CD8-positive, alpha-beta memory T cell (primary cell): ENCODE measurements around the gene HNRNPH1. TPM values are rescaled to one million over a fixed set of nuclear protein-coding genes. Genes with fewer than 3 reads are reported as not detected.

Experiments used
- CTCF ChIA-PET: fragments of 350-600 bp; sonication (Branson Sonifier 250); formaldehyde crosslinking; loops from one replicate; lab custom pipeline; 2021; ENCODE audit warnings: antibody characterized with exemption; lab: Charles Lee
- POLR2A ChIA-PET: fragments of 350-600 bp; sonication (Branson Sonifier 250); formaldehyde crosslinking; loops from one replicate; lab custom pipeline; 2021; ENCODE audit warnings: antibody characterized with exemption; lab: Charles Lee
- DNase-seq, 5 donors: peaks; one replicate each; pipeline versions ENCODE4 v3.0.0 to v3.0.0-alpha.2; 2020 to 2022; ENCODE audit warnings: mixed read lengths in 1 of 5
- H3K27ac ChIP-seq: one replicate; pipeline ENCODE4 v1.7.0; 2013; ENCODE audit warnings: low read depth, mild to moderate bottlenecking, low read length, moderate library complexity
- H3K27me3 ChIP-seq: 2 replicates; pipeline ENCODE4 v1.7.0; 2013; ENCODE audit warnings: low read length, mild to moderate bottlenecking; ENCODE audit not compliant: insufficient read depth, poor library complexity, severe bottlenecking
- H3K36me3 ChIP-seq: 2 replicates; pipeline ENCODE4 v1.7.0; 2013; ENCODE audit warnings: mild to moderate bottlenecking, low read length, moderate library complexity; ENCODE audit not compliant: insufficient read depth
- H3K4me1 ChIP-seq: 2 replicates; pipeline ENCODE4 v1.7.0; 2013; ENCODE audit warnings: mild to moderate bottlenecking, low read length, moderate library complexity; ENCODE audit not compliant: insufficient read depth
- H3K4me3 ChIP-seq: 2 replicates; pipeline ENCODE4 v1.7.0; 2013; ENCODE audit warnings: mild to moderate bottlenecking, low read length
- H3K9me3 ChIP-seq: 2 replicates; pipeline ENCODE4 v1.7.0; 2013; ENCODE audit warnings: mild to moderate bottlenecking, low read length
- H3K27ac Mint-ChIP-seq, 8 donors: one replicate each; pipeline ENCODE4 v1.8.0; 2020 to 2021; ENCODE audit warnings: mixed read lengths in 8 of 8, mild to moderate bottlenecking in 6 of 8, inconsistent platforms in 3 of 8, moderate library complexity in 3 of 8
- H3K27me3 Mint-ChIP-seq, 2 donors: one replicate each; pipeline ENCODE4 v1.8.0; 2020 to 2021; ENCODE audit warnings: mixed read lengths in 2 of 2, mild to moderate bottlenecking in 1 of 2, moderate library complexity in 1 of 2
- H3K36me3 Mint-ChIP-seq, 3 donors: one replicate each; pipeline ENCODE4 v1.8.0; 2020 to 2021; ENCODE audit warnings: mixed read lengths in 3 of 3, inconsistent platforms in 1 of 3, mild to moderate bottlenecking in 1 of 3
- H3K4me1 Mint-ChIP-seq, 3 donors: one replicate each; pipeline ENCODE4 v1.8.0; 2020 to 2021; ENCODE audit warnings: mixed read lengths in 3 of 3, inconsistent platforms in 1 of 3, mild to moderate bottlenecking in 1 of 3
- H3K4me3 Mint-ChIP-seq, 7 donors: one replicate each; pipeline ENCODE4 v1.8.0; 2020 to 2021; ENCODE audit warnings: mixed read lengths in 7 of 7, mild to moderate bottlenecking in 6 of 7, moderate library complexity in 4 of 7, inconsistent platforms in 2 of 7
- H3K9me3 Mint-ChIP-seq, 5 donors: one replicate each; pipeline ENCODE4 v1.8.0; 2020 to 2022; ENCODE audit warnings: mixed read lengths in 5 of 5, mild to moderate bottlenecking in 3 of 5, moderate library complexity in 2 of 5, inconsistent platforms in 1 of 5
- polyA plus RNA-seq: library from polyadenylated mRNA; unstranded; fragments of 300-500 nt; fragmentation: Illumina TruSeq; gene quantifications from one replicate; pipeline ENCODE4 v1.2.3, GENCODE V29; 2021
- total RNA-seq, 2 experiments: library from RNA; stranded (reverse); gene quantifications; one replicate each; pipeline ENCODE4 v1.2.3, GENCODE V29; 2021

Gene HNRNPH1
- total and polyA plus RNA-seq, 3 experiments from 2014 or later: 103 to 961 (median 929) TPM

DNA sequence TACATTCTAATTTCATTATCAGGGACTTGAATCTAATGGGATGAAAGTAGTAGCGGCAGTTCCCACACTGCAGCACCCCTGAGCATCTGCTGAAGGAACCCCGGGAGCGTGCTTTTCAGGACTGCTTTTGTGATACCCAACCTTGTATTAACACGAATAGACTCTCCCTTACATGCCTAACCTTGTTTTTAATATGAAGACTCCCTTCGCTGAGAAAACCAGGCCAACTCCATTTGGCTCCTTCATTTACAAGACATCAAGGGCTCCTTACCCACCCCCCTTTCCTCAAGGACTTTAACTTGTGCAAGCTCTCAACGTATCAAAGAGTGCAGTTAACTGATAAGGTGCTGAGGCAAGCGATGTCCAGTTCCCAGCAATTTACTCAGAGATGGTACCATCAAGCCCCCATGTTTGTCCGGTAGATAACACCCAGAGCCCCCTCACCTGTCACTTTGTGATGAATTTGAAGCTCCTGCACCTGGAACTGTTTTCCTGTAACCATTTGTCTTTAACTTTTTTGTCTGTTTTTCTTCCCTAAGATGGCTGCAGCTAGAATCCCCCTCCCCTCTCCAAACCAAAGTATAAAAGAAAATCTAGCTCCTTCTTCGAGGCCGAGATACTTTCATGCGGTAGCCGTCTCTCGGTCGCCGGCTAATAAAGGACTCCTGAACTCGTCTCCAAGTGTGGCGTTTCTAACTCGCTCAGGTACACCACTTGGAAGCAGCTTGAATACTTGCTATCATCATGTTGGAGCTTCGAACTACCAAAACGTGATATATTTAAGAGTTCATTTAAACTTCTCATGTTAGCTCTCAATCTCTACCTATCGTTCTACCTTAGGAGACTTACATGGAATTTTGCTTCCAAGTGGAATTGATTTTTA, 10.7 kb downstream of the HNRNPH1 start:
- ChIA-PET CTCF (interaction anchor here (0.8 to 4.3 kb wide), 3 partner anchors 10 to 66 kb away, joined by 4 to 27 read pairs (median 4); partner anchors contain the start of gene HNRNPH1), POLR2A (interaction anchor here (1.4 to 4.8 kb wide), 2 partner anchors 10 to 120 kb away, joined by 3 to 51 read pairs; partner anchors contain the start of genes HNRNPH1 and MAML1)
- Histone ChIP-seq H3K27ac (no peak overlapping the region), H3K36me3 (peaks cover 79% of the 10 kb centered on the region), H3K4me1 (peaks cover 31% of the 10 kb centered on the region), H3K4me3 (no peak overlapping the region), H3K27me3 (no peaks in the 10 kb centered on the region), H3K9me3 (no peaks in the 10 kb centered on the region)
- peaks cover 47 to 93% (median 51%) of the 10 kb centered on the region in 3 donors for H3K36me3 Mint-ChIP-seq
- H3K27me3 Mint-ChIP-seq: peaks cover 0 to 1% of the 10 kb centered on the region in 2 donors
- no peaks in the 10 kb centered on the region for H3K9me3 Mint-ChIP-seq
- H3K4me3 Mint-ChIP-seq: peak overlapping the region in 3 of 7 donors; percentile 2 to 45 (median 44)
- H3K27ac Mint-ChIP-seq: peak overlapping the region in 7 of 8 donors; percentile 18 to 87 (median 59)
- peaks cover 60 to 83% (median 80%) of the 10 kb centered on the region in 3 donors for H3K4me1 Mint-ChIP-seq
- DNase-seq: no peak

DNA sequence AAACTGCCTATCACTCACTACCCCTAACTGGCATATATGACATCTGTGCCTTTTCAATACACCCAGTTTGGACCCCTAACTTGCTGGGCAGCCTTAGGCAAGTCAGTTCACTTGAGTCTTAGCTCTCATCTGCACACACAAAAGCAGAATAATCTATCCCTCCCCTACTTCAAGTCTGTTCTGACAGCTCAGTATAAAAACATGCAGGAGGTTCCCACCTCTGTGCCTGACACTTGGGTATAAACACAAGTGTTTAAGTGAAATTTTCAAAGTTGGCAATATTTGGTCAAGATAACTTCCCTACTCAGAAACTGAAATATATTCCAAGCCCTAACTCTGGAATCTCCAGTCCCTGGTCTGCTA, 12.6 kb downstream of the HNRNPH1 start:
- ChIA-PET CTCF (interaction anchor here (1.1 to 4.3 kb wide), 2 partner anchors 12 to 207 kb away, joined by 3 to 27 read pairs; partner anchors contain the start of gene HNRNPH1), POLR2A (interaction anchor here (4.8 kb wide), 1 partner anchor 12 kb away, joined by 51 read pairs; the partner anchor contains the start of gene HNRNPH1)
- Mint-ChIP-seq H3K4me1 (peaks cover 44 to 66% (median 65%) of the 10 kb centered on the region in 3 donors), H3K9me3 (no peaks in the 10 kb centered on the region), H3K27me3 (peaks cover 0 to 1% of the 10 kb centered on the region in 2 donors), H3K36me3 (peaks cover 36 to 93% (median 36%) of the 10 kb centered on the region in 3 donors), H3K4me3 (no peak overlapping the region), H3K27ac (peak overlapping the region in 3 of 8 donors; percentile 52 to 66 (median 58))
- Histone ChIP-seq H3K4me3 (no peak overlapping the region), H3K4me1 (peaks cover 17% of the 10 kb centered on the region), H3K36me3 (peaks cover 68% of the 10 kb centered on the region), H3K9me3 (no peaks in the 10 kb centered on the region), H3K27ac (no peak overlapping the region), H3K27me3 (no peaks in the 10 kb centered on the region)
- no peak for DNase-seq

DNA sequence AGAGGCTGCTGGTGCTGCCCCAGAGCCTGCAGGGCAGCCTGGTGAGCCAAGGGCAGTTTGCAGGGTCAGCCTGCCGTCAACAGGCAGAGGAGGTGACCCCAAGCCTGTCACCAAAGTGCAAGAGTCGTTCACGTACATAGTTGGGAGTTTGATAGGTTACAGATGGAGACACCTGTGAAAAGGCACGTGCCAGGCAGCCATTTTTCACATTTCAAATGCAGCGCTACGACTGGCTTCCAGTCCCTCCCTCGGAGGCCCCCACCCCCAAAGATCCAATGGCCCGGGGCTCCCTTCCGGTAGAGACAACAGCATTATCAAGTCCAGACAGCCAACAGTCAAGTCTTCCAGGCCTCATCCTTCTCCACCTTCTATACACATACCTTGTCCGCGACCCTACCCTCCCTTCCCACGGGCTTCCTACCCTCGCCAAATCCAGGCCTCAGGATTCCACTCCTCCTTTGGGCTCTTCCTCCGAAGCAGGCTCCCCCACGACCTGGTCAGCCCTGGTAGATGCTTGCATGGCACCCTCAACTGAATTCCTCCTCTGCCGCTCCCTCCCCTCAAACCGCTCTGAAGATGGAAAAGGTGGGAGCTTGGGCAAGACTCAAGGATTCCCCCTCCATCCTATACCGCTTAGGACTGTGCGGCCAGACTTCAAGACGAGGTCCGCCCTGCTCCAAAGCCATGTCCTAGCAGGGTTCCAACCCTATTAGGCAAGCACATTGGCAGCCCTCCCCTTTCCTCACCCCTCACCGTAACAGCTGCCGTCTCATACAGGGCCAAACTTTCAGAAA, 13.2 kb downstream of the HNRNPH1 start:
- no peak overlapping the region for H3K27ac ChIP-seq
- H3K9me3 Mint-ChIP-seq: no peaks in the 10 kb centered on the region
- H3K4me1 ChIP-seq: peaks cover 16% of the 10 kb centered on the region
- H3K27me3 Mint-ChIP-seq: peaks cover 0 to 1% of the 10 kb centered on the region in 2 donors
- POLR2A ChIA-PET: interaction anchor here (0.8 to 4.8 kb wide), 2 partner anchors 12 to 13 kb away, joined by 3 to 51 read pairs; partner anchors contain the start of gene HNRNPH1
- no peak overlapping the region for H3K4me3 ChIP-seq
- no peaks in the 10 kb centered on the region for H3K27me3 ChIP-seq
- H3K36me3 ChIP-seq: peaks cover 65% of the 10 kb centered on the region
- CTCF ChIA-PET: no interaction called here
- peak overlapping the region in 5 of 8 donors; percentile 29 to 68 (median 52) for H3K27ac Mint-ChIP-seq
- peak overlapping the region in 1 of 7 donors; percentile 36 for H3K4me3 Mint-ChIP-seq
- H3K4me1 Mint-ChIP-seq: peaks cover 39 to 61% (median 59%) of the 10 kb centered on the region in 3 donors
- DNase-seq: no peak
- peaks cover 32 to 93% (median 32%) of the 10 kb centered on the region in 3 donors for H3K36me3 Mint-ChIP-seq
- no peaks in the 10 kb centered on the region for H3K9me3 ChIP-seq

DNA sequence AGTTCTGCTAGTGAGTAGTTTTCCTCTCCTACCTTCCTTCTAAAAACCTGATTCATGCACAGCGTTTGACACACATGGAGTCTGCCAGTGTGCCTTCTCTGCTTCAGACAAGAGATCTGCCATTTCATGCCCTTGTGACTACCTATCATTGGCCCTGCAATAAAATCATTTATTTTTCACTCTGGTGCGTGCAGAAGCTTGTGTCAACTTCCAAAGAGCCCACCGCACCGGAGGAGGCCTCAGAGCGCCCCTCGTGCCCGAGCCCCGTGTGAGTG, 13.7 kb downstream of the HNRNPH1 start:
- H3K27ac Mint-ChIP-seq: peak overlapping the region in 3 of 8 donors; percentile 51 to 66 (median 59)

DNA sequence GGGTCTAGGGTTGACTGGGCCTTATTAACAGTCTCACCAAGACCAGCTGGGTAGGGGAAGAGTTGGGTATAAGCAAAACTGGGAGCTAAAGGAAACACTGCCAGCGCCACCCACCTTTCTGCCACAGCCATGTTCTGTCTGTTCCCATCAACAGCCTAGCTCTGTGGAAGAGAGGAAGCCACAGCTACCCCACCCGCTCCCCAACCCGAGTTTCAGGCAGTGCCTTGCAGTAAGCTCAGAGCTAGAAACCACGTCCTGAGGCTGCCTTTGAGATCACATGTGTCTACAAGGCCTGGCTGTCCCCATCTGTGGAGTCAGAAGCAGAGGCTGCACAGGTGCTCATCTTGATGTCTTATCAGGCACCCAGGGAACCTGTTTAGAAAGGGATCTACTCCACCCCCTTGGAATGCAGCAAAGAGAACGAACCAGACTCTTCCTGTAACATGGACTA, 15.3 kb downstream of the HNRNPH1 start:
- Mint-ChIP-seq H3K4me3 (peak overlapping the region in 3 of 7 donors; percentile 16 to 65 (median 19)), H3K9me3 (no peaks in the 10 kb centered on the region), H3K36me3 (peaks cover 19 to 84% (median 24%) of the 10 kb centered on the region in 3 donors), H3K27ac (peak overlapping the region; percentile 33 to 97 (median 67)), H3K4me1 (peaks cover 30 to 47% (median 43%) of the 10 kb centered on the region in 3 donors), H3K27me3 (no peaks in the 10 kb centered on the region)
- Histone ChIP-seq H3K4me3 (no peak overlapping the region), H3K36me3 (peaks cover 46% of the 10 kb centered on the region), H3K9me3 (no peaks in the 10 kb centered on the region), H3K27ac (no peak overlapping the region), H3K27me3 (no peaks in the 10 kb centered on the region), H3K4me1 (peaks cover 16% of the 10 kb centered on the region)
- ChIA-PET CTCF (interaction anchor here (1.2 to 1.4 kb wide), 2 partner anchors 11 to 14 kb away, joined by 3 read pairs; no protein-coding TSS in a partner anchor), POLR2A (interaction anchor here (1.0 to 1.9 kb wide), 3 partner anchors 10 to 15 kb away, joined by 3 to 12 read pairs (median 7); partner anchors contain the start of gene HNRNPH1)
- DNase-seq: peak in 2 of 5 donors; percentile 19 to 53

More for the DNA sequence above, 13.7 kb downstream of the HNRNPH1 start:
- DNase-seq: no peak
- H3K36me3 Mint-ChIP-seq: peaks cover 30 to 89% (median 32%) of the 10 kb centered on the region in 3 donors
- H3K9me3 Mint-ChIP-seq: no peaks in the 10 kb centered on the region
- Histone ChIP-seq H3K9me3 (no peaks in the 10 kb centered on the region), H3K27ac (no peak overlapping the region), H3K36me3 (peaks cover 60% of the 10 kb centered on the region), H3K4me3 (no peak overlapping the region), H3K4me1 (peaks cover 16% of the 10 kb centered on the region), H3K27me3 (no peaks in the 10 kb centered on the region)
- H3K27me3 Mint-ChIP-seq: peaks cover 0 to 1% of the 10 kb centered on the region in 2 donors
- ChIA-PET POLR2A (interaction anchor here (0.8 to 1.1 kb wide), 3 partner anchors 8 to 14 kb away, joined by 3 read pairs; partner anchors contain the start of gene HNRNPH1), CTCF (no interaction called here)
- H3K4me1 Mint-ChIP-seq: peaks cover 39 to 59% (median 57%) of the 10 kb centered on the region in 3 donors
- H3K4me3 Mint-ChIP-seq: no peak overlapping the region

DNA sequence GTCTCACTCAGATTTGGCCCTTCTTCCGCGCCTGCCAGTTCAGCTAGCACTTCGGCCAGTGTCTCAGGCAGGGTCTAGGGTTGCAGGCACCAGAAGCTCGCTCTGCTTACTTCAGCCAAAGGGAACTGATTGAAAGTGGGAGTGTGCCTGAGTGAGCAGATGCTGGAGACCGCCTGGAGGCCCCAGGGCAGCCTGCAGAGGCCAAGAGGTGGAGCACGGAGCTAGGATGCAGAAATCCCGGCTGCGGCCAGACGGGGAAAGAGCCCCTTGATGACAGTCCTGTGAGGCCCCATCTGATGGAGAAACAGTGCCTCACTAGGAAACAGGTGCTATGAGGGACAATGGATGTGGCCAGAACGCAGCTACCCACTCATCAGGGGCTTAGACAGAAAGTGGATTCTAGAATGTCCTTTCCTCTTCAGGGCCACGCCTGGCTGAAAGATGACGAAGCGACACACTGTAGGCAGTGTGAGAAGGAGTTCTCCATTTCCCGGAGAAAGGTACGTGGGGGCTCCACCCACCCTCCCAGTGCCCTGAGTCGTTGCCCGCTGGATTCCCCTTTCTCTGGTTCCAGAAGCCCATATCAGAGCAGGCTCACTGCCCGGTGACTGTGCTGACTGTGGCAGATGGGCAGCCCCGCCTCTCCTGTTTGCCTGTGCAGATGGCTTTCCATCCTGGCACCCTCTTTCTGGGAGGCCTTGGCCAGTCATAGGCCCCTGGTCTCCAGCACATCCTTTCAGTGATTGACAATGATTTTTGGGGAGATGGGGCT, 16.1 kb downstream of the HNRNPH1 start:
- Mint-ChIP-seq H3K27ac (peak overlapping the region in 5 of 8 donors; percentile 33 to 87 (median 66)), H3K4me3 (no peak overlapping the region), H3K27me3 (no peaks in the 10 kb centered on the region), H3K9me3 (no peaks in the 10 kb centered on the region), H3K4me1 (peaks cover 24 to 40% (median 36%) of the 10 kb centered on the region in 3 donors), H3K36me3 (peaks cover 12 to 83% (median 25%) of the 10 kb centered on the region in 3 donors)
- ChIA-PET POLR2A (interaction anchor here (1.0 to 1.9 kb wide), 5 partner anchors 9 to 16 kb away, joined by 3 to 12 read pairs (median 7); partner anchors contain the start of gene HNRNPH1), CTCF (interaction anchor here (1.2 to 1.4 kb wide), 2 partner anchors 12 to 15 kb away, joined by 3 read pairs; no protein-coding TSS in a partner anchor)
- peaks cover 42% of the 10 kb centered on the region for H3K36me3 ChIP-seq
- H3K9me3 ChIP-seq: no peaks in the 10 kb centered on the region
- no peak for DNase-seq
- no peak overlapping the region for H3K27ac ChIP-seq
- H3K4me3 ChIP-seq: no peak overlapping the region
- H3K4me1 ChIP-seq: peaks cover 16% of the 10 kb centered on the region
- no peaks in the 10 kb centered on the region for H3K27me3 ChIP-seq

DNA sequence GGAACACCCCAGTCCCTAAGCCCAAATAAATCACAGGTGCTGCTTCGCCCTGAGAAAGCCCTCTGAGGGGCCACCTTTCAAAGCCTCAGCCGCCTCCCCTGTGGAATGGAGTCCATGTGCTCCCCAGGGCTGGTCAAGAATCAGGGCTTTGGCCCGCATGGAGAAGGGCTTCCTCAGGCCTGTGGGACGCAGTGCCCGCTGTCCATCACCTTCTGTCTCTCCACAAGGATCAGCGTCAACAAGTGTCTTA, 16.6 kb downstream of the HNRNPH1 start:
- Mint-ChIP-seq H3K36me3 (peaks cover 12 to 85% (median 23%) of the 10 kb centered on the region in 3 donors), H3K4me3 (no peak overlapping the region), H3K27ac (peak overlapping the region in 3 of 8 donors; percentile 2 to 66 (median 45)), H3K4me1 (peaks cover 23 to 37% (median 33%) of the 10 kb centered on the region in 3 donors), H3K9me3 (no peaks in the 10 kb centered on the region), H3K27me3 (no peaks in the 10 kb centered on the region)
- POLR2A ChIA-PET: interaction anchor here (1.3 to 1.9 kb wide), 3 partner anchors 10 to 17 kb away, joined by 3 to 7 read pairs (median 7); partner anchors contain the start of gene HNRNPH1
- Histone ChIP-seq H3K36me3 (peaks cover 40% of the 10 kb centered on the region), H3K27me3 (no peaks in the 10 kb centered on the region), H3K27ac (no peak overlapping the region), H3K9me3 (no peaks in the 10 kb centered on the region), H3K4me1 (peaks cover 16% of the 10 kb centered on the region), H3K4me3 (no peak overlapping the region)
- DNase-seq: no peak
- CTCF ChIA-PET: no interaction called here
